WTC11 (cell line): ENCODE measurements around the gene PRR23E. TPM values are rescaled to one million over a fixed set of nuclear protein-coding genes. Genes with fewer than 3 reads are reported as not detected.

Experiments
- ATAC-seq: fragments of 200-7000 bp; cut with Tn5 transposase; 2 replicates; pipeline ENCODE4 v1.10.0; 2021; ENCODE audit warnings: mild to moderate bottlenecking, moderate library complexity
- CTCF ChIA-PET: fragments of 300-600 bp; sonication (Branson Sonifier 250); formaldehyde crosslinking; loops from one replicate; lab custom pipeline; 2021; ENCODE audit warnings: antibody characterized with exemption; lab: Charles Lee
- POLR2A ChIA-PET: fragments of 350-600 bp; sonication (Branson Sonifier 250); formaldehyde crosslinking; loops from one replicate; lab custom pipeline; 2021; ENCODE audit warnings: antibody characterized with exemption; lab: Charles Lee
- DNase-seq: peaks from one replicate; pipeline ENCODE4 v3.0.0; 2021; ENCODE audit warnings: low spot score
- H3K27ac Mint-ChIP-seq: 2 replicates; pipeline ENCODE4 v1.8.0; 2021; ENCODE audit warnings: mixed read lengths
- H3K27me3 Mint-ChIP-seq: 2 replicates; pipeline ENCODE4 v1.8.0; 2021; ENCODE audit warnings: low read depth, mild to moderate bottlenecking, moderate library complexity, mixed read lengths
- H3K36me3 Mint-ChIP-seq: 2 replicates; pipeline ENCODE4 v1.8.0; 2021; ENCODE audit warnings: mixed read lengths
- H3K4me1 Mint-ChIP-seq: 2 replicates; pipeline ENCODE4 v1.8.0; 2022; ENCODE audit warnings: mixed read lengths
- H3K4me3 Mint-ChIP-seq: 2 replicates; pipeline ENCODE4 v1.8.0; 2021; ENCODE audit warnings: mild to moderate bottlenecking, moderate library complexity, mixed read lengths
- H3K9me3 Mint-ChIP-seq: 2 replicates; pipeline ENCODE4 v1.8.0; 2021; ENCODE audit warnings: mixed read lengths
- E2F4 ChIP-seq: sonication (generic); formaldehyde crosslinking; IDR thresholded peaks from 2 replicates; pipeline ENCODE4 v1.8.1; 2022; ENCODE audit warnings: low read depth, mild to moderate bottlenecking, moderate library complexity, missing genetic modification reagents, borderline replicate concordance
- E2F5 ChIP-seq: sonication (generic); formaldehyde crosslinking; IDR thresholded peaks from 2 replicates; pipeline ENCODE4 v1.8.1; 2022; ENCODE audit warnings: mild to moderate bottlenecking, moderate library complexity, missing genetic modification reagents
- FOXP1 ChIP-seq: sonication (generic); formaldehyde crosslinking; IDR thresholded peaks from 2 replicates; pipeline ENCODE4 v1.8.0; 2022; ENCODE audit warnings: missing genetic modification reagents, mild to moderate bottlenecking, moderate library complexity, borderline replicate concordance
- MLX ChIP-seq: sonication (generic); formaldehyde crosslinking; IDR thresholded peaks from 2 replicates; pipeline ENCODE4 v1.8.1; 2023; ENCODE audit warnings: mild to moderate bottlenecking, missing genetic modification reagents, moderate library complexity
- MXD4 ChIP-seq: fragments of 250-450 bp; sonication (Bioruptor Pico); IDR thresholded peaks from 2 replicates; pipeline ENCODE4 v1.8.0; 2021; ENCODE audit warnings: mild to moderate bottlenecking, moderate library complexity, borderline replicate concordance
- RORB ChIP-seq: fragments of 250-450 bp; sonication (Bioruptor Pico); IDR thresholded peaks from 2 replicates; pipeline ENCODE4 v1.9.0; 2021; ENCODE audit warnings: mild to moderate bottlenecking
- ZBTB21 ChIP-seq: sonication (generic); formaldehyde crosslinking; IDR thresholded peaks from 2 replicates; pipeline ENCODE4 v1.8.1; 2023; ENCODE audit warnings: mild to moderate bottlenecking, missing genetic modification reagents, borderline replicate concordance
- ZNF232 ChIP-seq: sonication (generic); formaldehyde crosslinking; IDR thresholded peaks from 2 replicates; pipeline ENCODE4 v1.8.0; 2022; ENCODE audit warnings: mild to moderate bottlenecking, missing genetic modification reagents
- total RNA-seq: library from RNA; stranded (reverse); gene quantifications from 3 replicates; pipeline ENCODE4 v1.2.3, GENCODE V29; 2021
- TF ChIP-seq, protein P1 (sequence below): sonication (generic); formaldehyde crosslinking; IDR thresholded peaks from 2 replicates; pipeline ENCODE4 v1.8.0; 2022; ENCODE audit warnings: mild to moderate bottlenecking, missing genetic modification reagents
- TF ChIP-seq, protein P2 (sequence below): sonication (generic); formaldehyde crosslinking; IDR thresholded peaks from 2 replicates; pipeline ENCODE4 v1.8.1; 2022; ENCODE audit warnings: mild to moderate bottlenecking, missing genetic modification reagents, moderate library complexity, borderline replicate concordance
- TF ChIP-seq, protein P3 (sequence below): sonication (generic); formaldehyde crosslinking; IDR thresholded peaks from 2 replicates; pipeline ENCODE4 v1.8.0; 2022; ENCODE audit warnings: mild to moderate bottlenecking, missing genetic modification reagents
- TF ChIP-seq, protein P4 (sequence below): sonication (generic); formaldehyde crosslinking; IDR thresholded peaks from 2 replicates; pipeline ENCODE4 v1.8.0; 2023; ENCODE audit warnings: missing genetic modification reagents, mild to moderate bottlenecking, borderline replicate concordance
- TF ChIP-seq, protein P5 (sequence below): sonication (generic); formaldehyde crosslinking; IDR thresholded peaks from 2 replicates; pipeline ENCODE4 v1.8.0; 2023; ENCODE audit warnings: missing genetic modification reagents

PRR23E gene
- total RNA-seq, 1 experiment from 2014 or later, result not detected

DNA sequence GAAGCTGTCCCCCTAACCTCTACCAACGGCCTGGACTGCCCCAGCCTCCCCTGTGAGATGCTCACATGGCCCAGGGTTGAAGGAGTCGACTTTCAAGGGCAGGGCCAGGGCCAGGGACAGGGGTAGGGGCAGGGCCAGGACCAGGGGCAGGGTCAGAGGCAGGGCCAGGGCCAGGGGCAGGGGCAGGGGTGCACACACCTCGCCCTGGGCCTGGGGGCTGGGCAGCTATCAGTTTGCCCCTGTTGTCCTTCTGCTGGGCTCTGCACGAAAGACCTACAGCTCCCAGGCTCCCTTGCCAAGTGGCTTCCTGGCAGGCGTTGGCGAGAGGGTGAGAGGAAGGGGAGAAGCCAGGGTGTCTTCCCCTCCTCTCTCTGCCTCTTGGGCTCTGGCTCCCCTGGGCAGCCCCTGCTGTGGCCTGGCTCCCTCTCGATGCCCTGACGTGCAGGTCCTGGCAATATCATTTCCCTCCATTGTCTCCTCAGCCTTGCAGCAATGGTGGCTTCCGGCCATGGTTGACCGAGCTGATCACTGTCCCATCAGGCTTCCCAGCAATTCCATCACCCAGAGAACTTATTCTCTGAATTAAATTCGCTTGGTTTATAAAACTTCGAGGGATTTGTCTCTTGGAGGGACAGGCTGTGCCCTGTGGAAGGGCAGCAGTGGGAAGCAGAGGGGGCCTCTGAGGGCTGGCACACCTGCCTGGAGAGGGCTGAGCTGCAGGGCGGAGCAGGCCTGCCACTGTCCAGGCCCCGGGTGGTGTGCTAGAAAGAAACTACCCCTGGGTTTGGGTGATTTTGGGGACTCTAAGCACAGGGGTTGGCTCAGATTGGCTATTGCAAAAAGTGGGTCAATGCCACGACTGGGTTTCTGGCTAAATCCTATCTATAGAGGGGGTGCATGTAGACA is 13.9 kb downstream of the PRR23E start:
- no peak for DNase-seq
- Mint-ChIP-seq H3K4me3 (no peak overlapping the region), H3K27me3 (no peaks in the 10 kb centered on the region), H3K4me1 (peaks cover 10% of the 10 kb centered on the region), H3K36me3 (peaks cover 5% of the 10 kb centered on the region; the same call in 1 of the 2 replicates), H3K27ac (no peak overlapping the region), H3K9me3 (peaks cover 15% of the 10 kb centered on the region)
- no peak for ATAC-seq
- CTCF ChIA-PET, result no interaction called here
- POLR2A ChIA-PET, result no interaction called here
- TF ChIP-seq E2F4 (CRISPR knock-in tag) (no peak), MLX (CRISPR knock-in tag) (no peak), FOXP1 (no peak), E2F5 (CRISPR knock-in tag) (no peak), MXD4 (no peak), ZNF232 (no peak), ZBTB21 (no peak), RORB (CRISPR knock-in tag) (no peak)
- TF ChIP-seq, protein P1, sequence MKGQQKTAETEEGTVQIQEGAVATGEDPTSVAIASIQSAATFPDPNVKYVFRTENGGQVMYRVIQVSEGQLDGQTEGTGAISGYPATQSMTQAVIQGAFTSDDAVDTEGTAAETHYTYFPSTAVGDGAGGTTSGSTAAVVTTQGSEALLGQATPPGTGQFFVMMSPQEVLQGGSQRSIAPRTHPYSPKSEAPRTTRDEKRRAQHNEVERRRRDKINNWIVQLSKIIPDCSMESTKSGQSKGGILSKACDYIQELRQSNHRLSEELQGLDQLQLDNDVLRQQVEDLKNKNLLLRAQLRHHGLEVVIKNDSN, result no peak
- TF ChIP-seq, protein P2, sequence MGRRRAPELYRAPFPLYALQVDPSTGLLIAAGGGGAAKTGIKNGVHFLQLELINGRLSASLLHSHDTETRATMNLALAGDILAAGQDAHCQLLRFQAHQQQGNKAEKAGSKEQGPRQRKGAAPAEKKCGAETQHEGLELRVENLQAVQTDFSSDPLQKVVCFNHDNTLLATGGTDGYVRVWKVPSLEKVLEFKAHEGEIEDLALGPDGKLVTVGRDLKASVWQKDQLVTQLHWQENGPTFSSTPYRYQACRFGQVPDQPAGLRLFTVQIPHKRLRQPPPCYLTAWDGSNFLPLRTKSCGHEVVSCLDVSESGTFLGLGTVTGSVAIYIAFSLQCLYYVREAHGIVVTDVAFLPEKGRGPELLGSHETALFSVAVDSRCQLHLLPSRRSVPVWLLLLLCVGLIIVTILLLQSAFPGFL (CRISPR knock-in tag), result no peak
- TF ChIP-seq, protein P3, sequence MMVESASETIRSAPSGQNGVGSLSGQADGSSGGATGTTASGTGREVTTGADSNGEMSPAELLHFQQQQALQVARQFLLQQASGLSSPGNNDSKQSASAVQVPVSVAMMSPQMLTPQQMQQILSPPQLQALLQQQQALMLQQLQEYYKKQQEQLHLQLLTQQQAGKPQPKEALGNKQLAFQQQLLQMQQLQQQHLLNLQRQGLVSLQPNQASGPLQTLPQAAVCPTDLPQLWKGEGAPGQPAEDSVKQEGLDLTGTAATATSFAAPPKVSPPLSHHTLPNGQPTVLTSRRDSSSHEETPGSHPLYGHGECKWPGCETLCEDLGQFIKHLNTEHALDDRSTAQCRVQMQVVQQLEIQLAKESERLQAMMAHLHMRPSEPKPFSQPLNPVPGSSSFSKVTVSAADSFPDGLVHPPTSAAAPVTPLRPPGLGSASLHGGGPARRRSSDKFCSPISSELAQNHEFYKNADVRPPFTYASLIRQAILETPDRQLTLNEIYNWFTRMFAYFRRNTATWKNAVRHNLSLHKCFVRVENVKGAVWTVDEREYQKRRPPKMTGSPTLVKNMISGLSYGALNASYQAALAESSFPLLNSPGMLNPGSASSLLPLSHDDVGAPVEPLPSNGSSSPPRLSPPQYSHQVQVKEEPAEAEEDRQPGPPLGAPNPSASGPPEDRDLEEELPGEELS, result no peak
- TF ChIP-seq, protein P4, sequence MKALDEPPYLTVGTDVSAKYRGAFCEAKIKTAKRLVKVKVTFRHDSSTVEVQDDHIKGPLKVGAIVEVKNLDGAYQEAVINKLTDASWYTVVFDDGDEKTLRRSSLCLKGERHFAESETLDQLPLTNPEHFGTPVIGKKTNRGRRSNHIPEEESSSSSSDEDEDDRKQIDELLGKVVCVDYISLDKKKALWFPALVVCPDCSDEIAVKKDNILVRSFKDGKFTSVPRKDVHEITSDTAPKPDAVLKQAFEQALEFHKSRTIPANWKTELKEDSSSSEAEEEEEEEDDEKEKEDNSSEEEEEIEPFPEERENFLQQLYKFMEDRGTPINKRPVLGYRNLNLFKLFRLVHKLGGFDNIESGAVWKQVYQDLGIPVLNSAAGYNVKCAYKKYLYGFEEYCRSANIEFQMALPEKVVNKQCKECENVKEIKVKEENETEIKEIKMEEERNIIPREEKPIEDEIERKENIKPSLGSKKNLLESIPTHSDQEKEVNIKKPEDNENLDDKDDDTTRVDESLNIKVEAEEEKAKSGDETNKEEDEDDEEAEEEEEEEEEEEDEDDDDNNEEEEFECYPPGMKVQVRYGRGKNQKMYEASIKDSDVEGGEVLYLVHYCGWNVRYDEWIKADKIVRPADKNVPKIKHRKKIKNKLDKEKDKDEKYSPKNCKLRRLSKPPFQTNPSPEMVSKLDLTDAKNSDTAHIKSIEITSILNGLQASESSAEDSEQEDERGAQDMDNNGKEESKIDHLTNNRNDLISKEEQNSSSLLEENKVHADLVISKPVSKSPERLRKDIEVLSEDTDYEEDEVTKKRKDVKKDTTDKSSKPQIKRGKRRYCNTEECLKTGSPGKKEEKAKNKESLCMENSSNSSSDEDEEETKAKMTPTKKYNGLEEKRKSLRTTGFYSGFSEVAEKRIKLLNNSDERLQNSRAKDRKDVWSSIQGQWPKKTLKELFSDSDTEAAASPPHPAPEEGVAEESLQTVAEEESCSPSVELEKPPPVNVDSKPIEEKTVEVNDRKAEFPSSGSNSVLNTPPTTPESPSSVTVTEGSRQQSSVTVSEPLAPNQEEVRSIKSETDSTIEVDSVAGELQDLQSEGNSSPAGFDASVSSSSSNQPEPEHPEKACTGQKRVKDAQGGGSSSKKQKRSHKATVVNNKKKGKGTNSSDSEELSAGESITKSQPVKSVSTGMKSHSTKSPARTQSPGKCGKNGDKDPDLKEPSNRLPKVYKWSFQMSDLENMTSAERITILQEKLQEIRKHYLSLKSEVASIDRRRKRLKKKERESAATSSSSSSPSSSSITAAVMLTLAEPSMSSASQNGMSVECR (CRISPR knock-in tag), result no peak
- TF ChIP-seq, protein P5, sequence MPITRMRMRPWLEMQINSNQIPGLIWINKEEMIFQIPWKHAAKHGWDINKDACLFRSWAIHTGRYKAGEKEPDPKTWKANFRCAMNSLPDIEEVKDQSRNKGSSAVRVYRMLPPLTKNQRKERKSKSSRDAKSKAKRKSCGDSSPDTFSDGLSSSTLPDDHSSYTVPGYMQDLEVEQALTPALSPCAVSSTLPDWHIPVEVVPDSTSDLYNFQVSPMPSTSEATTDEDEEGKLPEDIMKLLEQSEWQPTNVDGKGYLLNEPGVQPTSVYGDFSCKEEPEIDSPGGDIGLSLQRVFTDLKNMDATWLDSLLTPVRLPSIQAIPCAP, result no peak
